Esophagus muscularis mucosa (tissue), 4 donors: ENCODE data around the gene CAMK1. TPM values are rescaled to one million over a fixed set of nuclear protein-coding genes. Genes with fewer than 3 reads are reported as not detected.
A peak's percentile ranks its signal among the peaks of the same experiment; 100 is the strongest.

Source experiments
- DNase-seq: peaks from one replicate; pipeline ENCODE4 v3.0.0-alpha.2; 2017; ENCODE audit errors: extremely low spot score
- H3K27ac ChIP-seq, 4 donors: fragments of 200-600 bp; sonication (generic); replicated peaks in 1 of 4; 1 replicate in 3 of 4; 2 replicates in 1 of 4; pipeline ENCODE4 v1.5.1; 2016 to 2019; ENCODE audit warnings: mild to moderate bottlenecking in 1 of 4
- H3K27me3 ChIP-seq, 4 donors: fragments of 200-600 bp; sonication (generic); one replicate each; pipeline versions ENCODE4 v1.5.1 to v1.6.0; 2016 to 2019
- H3K36me3 ChIP-seq, 4 donors: fragments of 200-600 bp; sonication (generic); one replicate each; pipeline ENCODE4 v1.5.1; 2016 to 2019
- H3K4me1 ChIP-seq, 4 donors: fragments of 200-600 bp; sonication (generic); one replicate each; pipeline ENCODE4 v1.5.1; 2016 to 2019
- H3K4me3 ChIP-seq, 4 donors: fragments of 200-600 bp; sonication (generic); 1 replicate in 2 of 4; 2 replicates in 2 of 4; pipeline ENCODE4 v1.5.1; 2016 to 2019; ENCODE audit warnings: mild to moderate bottlenecking in 4 of 4, moderate library complexity in 1 of 4
- H3K9me3 ChIP-seq, 4 donors: fragments of 200-600 bp; sonication (generic); 1 replicate in 3 of 4; 2 replicates in 1 of 4; pipeline ENCODE4 v1.5.1; 2016 to 2019
- CTCF ChIP-seq, 3 experiments: fragments of 200-600 bp in 2 of 3; fragments of 450-650 bp in 1 of 3; sonication (generic) in 2 of 3; IDR thresholded peaks; one replicate each; pipeline ENCODE4 v1.5.1; 2017 to 2019; ENCODE audit warnings: antibody characterized with exemption in 3 of 3, mild to moderate bottlenecking in 2 of 3, moderate library complexity in 1 of 3
- EP300 ChIP-seq: sonication (generic); formaldehyde crosslinking; IDR thresholded peaks from one replicate; pipeline ENCODE4 v1.6.1; 2017; ENCODE audit warnings: antibody characterized with exemption
- POLR2A ChIP-seq: fragments of 450-650 bp; IDR thresholded peaks from one replicate; pipeline ENCODE4 v1.6.1; 2017; ENCODE audit warnings: antibody characterized with exemption, moderate library complexity, mild to moderate bottlenecking, low read depth
- POLR2AphosphoS5 ChIP-seq, 2 donors: sonication (generic); formaldehyde crosslinking; IDR thresholded peaks; one replicate each; pipeline ENCODE4 v1.6.1; 2017; ENCODE audit warnings: antibody characterized with exemption in 2 of 2
- WGBS: methylation state at CpG from one replicate; pipeline ENCODE4 v1.1.5; 2018; 5-methylcytosine and 5-hydroxymethylcytosine counted together
- intact Hi-C: fragments of 100-400 bp; cut with DNase I; formaldehyde crosslinking; loops from one replicate; pipeline ENCODE4 v1.15.1; 2023
- total RNA-seq, 4 donors: library from RNA; depleted of rRNA; stranded (reverse); fragments of >200 nt; gene quantifications; one replicate each; pipeline versions ENCODE4 v1.1.0 to v1.2.1, GENCODE V29; 2016

CAMK1 gene
- total RNA-seq = 10 to 100 TPM; 53.6 to 78.9 (median 70.2) TPM

- Histone ChIP-seq H3K4me1 (peaks cover 34 to 46% (median 43%) of the 10 kb centered on the region in 4 donors), H3K27me3 (no peaks in the 10 kb centered on the region), H3K36me3 (peaks cover 0 to 20% (median 10%) of the 10 kb centered on the region in 4 donors), H3K9me3 (no peaks in the 10 kb centered on the region), H3K27ac (peak within 1 kb of the TSS; percentile 88 to 93 (median 90)), H3K4me3 (peak within 1 kb of the TSS; percentile 77 to 90 (median 85))
- intact Hi-C loops = no loop called here
- 11% methylated on average over 13 of the region's 49 CpGs for WGBS
- no peak for TF ChIP-seq CTCF (IDR thresholded peaks at IDR 0.05)
- peak; percentile 73 for TF ChIP-seq POLR2A
- peak; percentile 80 to 88 for TF ChIP-seq POLR2AphosphoS5 (IDR thresholded peaks at IDR 0.05)
- no peak for TF ChIP-seq EP300
- no peak for DNase-seq
Measured at GRCh38 chr3:9769426-9770275, at the start of gene CAMK1. TSS of gene CAMK1 (minus strand) at chr3:9769947. CDS start at chr3:9767749, 2,198 bp downstream.

- no peak for DNase-seq
- Histone ChIP-seq H3K27ac (no peak overlapping the region), H3K4me1 (no peaks in the 10 kb centered on the region), H3K36me3 (peaks cover 0 to 49% (median 25%) of the 10 kb centered on the region in 4 donors), H3K9me3 (no peaks in the 10 kb centered on the region), H3K4me3 (no peak overlapping the region), H3K27me3 (no peaks in the 10 kb centered on the region)
- WGBS = 90% methylated on average over 7 of the region's 7 CpGs
- TF ChIP-seq CTCF (IDR thresholded peaks at IDR 0.05) = no peak
- no peak for TF ChIP-seq EP300
- no peak for TF ChIP-seq POLR2AphosphoS5 (IDR thresholded peaks at IDR 0.05)
- TF ChIP-seq POLR2A = no peak
- intact Hi-C loops = no loop called here
Measured at GRCh38 chr3:9818666-9819335, 49.1 kb upstream of the CAMK1 start.

GRCh38 chr3:9817436-9817835 is 47.7 kb upstream of the CAMK1 start:
- TF ChIP-seq EP300 (no peak), POLR2A (no peak), POLR2AphosphoS5 (IDR thresholded peaks at IDR 0.05) (no peak), CTCF (IDR thresholded peaks at IDR 0.05) (no peak)
- 85% methylated on average over 5 of the region's 6 CpGs for WGBS
- no peak for DNase-seq
- no peaks in the 10 kb centered on the region for H3K9me3 ChIP-seq
- H3K36me3 ChIP-seq = peaks cover 0 to 59% (median 27%) of the 10 kb centered on the region in 4 donors
- H3K27me3 ChIP-seq = no peaks in the 10 kb centered on the region
- no peak overlapping the region for H3K27ac ChIP-seq
- H3K4me1 ChIP-seq = no peaks in the 10 kb centered on the region
- intact Hi-C loops = no loop called here
- no peak overlapping the region for H3K4me3 ChIP-seq

- Histone ChIP-seq H3K27ac (no peak overlapping the region), H3K9me3 (no peaks in the 10 kb centered on the region), H3K4me1 (peaks cover 2 to 8% (median 6%) of the 10 kb centered on the region in 4 donors), H3K4me3 (no peak overlapping the region), H3K36me3 (peaks cover 0 to 59% (median 27%) of the 10 kb centered on the region in 4 donors), H3K27me3 (no peaks in the 10 kb centered on the region)
- DNase-seq = no peak
- 95% methylated on average over 9 of the region's 9 CpGs for WGBS
- no peak for TF ChIP-seq CTCF (IDR thresholded peaks at IDR 0.05)
- no peak for TF ChIP-seq POLR2A
- TF ChIP-seq POLR2AphosphoS5 (IDR thresholded peaks at IDR 0.05) = no peak
- no peak for TF ChIP-seq EP300
- intact Hi-C loops = no loop called here
Measured at GRCh38 chr3:9815986-9816385, 46.2 kb upstream of the CAMK1 start.
